ENCODE results near the gene NMD3. TPM values are rescaled to one million over a fixed set of nuclear protein-coding genes. Genes with fewer than 3 reads are reported as not detected.

Gene NMD3
- total RNA-seq, 1 donor from 2014 or later: 41.4 TPM

DNA sequence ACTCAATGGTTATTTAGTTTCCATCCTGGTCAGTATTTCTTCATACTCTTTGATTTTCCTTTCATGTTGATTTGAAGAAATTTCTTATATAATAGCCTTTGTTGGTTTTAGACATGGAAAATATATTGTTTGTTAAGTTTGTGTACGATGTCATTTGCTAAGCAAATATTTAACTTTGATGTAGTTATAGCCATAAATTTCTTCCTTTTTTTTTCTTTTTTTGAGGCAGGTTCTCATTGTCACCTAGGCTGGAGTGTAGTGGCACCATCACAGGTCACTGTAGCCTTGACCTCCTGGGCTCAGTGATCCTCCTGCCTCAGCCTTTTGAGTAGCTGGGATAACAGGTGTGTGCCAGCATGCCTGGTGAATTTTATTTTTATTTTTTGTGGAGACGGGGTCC is 51.4 kb downstream of the NMD3 start:
- no peaks in the 10 kb centered on the region for H3K27me3 ChIP-seq

DNA sequence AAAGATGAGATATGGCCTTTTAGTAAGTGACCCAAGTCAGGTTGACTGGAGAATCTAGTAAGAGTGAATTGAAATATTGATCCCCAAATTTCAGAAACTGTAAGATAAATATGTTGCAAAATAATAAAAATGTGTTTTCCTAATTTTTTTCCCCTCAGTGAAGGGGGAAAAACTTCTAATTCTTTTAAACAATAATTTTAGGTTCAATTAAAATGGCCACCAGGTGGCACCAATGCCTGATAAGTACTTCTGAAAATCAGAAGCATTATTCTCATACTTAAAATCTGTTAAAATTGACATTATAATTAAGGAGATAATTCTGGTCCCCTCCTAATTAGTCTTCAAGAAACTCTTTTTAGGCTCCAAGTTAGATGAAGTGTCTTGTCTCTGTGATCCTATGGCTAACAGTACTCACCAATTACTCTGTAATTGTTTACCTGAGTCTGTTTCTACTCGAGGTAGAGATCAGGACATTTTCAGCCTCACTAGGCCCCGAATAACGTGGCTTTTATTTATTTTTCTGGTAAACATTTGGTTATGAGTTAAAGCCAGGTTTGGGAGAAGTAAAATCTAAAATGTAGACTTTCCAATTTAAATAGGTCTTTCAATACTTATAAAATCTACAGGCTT is 52.6 kb downstream of the NMD3 start:
- Histone ChIP-seq H2AFZ (replicated peaks) (no peak overlapping the region), H3K4me2 (no peak overlapping the region), H3K79me2 (ENCODE audit: low read depth) (no peaks in the 10 kb centered on the region), H3K9ac (no peak overlapping the region), H3K27ac (no peak overlapping the region), H3K4me1 (no peaks in the 10 kb centered on the region), H3F3A (ENCODE audit: low read depth) (no peaks in the 10 kb centered on the region), H3K9me3 (ENCODE audit: low read depth) (no peaks in the 10 kb centered on the region), H3K4me3 (no peak overlapping the region), H3K36me3 (no peaks in the 10 kb centered on the region), H3K27me3 (no peaks in the 10 kb centered on the region), H4K20me1 (ENCODE audit: low read depth) (no peaks in the 10 kb centered on the region)
- Mint-ChIP-seq H3K36me3 (peaks cover 10% of the 10 kb centered on the region), H3K9me3 (peaks cover 16% of the 10 kb centered on the region), H3K27ac (no peak overlapping the region), H3K4me1 (no peaks in the 10 kb centered on the region), H3K27me3 (ENCODE audit: insufficient read depth, low read depth) (peaks cover 7% of the 10 kb centered on the region), H3K4me3 (no peak overlapping the region)
- peak; percentile 61 for DNase-seq (ENCODE audit: low spot score)
- TF ChIP-seq EZH2 (IDR thresholded peaks at IDR 0.05): no peak
- TF ChIP-seq, protein P1, sequence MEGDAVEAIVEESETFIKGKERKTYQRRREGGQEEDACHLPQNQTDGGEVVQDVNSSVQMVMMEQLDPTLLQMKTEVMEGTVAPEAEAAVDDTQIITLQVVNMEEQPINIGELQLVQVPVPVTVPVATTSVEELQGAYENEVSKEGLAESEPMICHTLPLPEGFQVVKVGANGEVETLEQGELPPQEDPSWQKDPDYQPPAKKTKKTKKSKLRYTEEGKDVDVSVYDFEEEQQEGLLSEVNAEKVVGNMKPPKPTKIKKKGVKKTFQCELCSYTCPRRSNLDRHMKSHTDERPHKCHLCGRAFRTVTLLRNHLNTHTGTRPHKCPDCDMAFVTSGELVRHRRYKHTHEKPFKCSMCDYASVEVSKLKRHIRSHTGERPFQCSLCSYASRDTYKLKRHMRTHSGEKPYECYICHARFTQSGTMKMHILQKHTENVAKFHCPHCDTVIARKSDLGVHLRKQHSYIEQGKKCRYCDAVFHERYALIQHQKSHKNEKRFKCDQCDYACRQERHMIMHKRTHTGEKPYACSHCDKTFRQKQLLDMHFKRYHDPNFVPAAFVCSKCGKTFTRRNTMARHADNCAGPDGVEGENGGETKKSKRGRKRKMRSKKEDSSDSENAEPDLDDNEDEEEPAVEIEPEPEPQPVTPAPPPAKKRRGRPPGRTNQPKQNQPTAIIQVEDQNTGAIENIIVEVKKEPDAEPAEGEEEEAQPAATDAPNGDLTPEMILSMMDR (IDR thresholded peaks at IDR 0.05): peak; percentile 82

More for the DNA sequence above, 51.4 kb downstream of the NMD3 start:
- Mint-ChIP-seq H3K27ac (no peak overlapping the region), H3K4me1 (no peaks in the 10 kb centered on the region), H3K27me3 (ENCODE audit: insufficient read depth, low read depth) (peaks cover 2% of the 10 kb centered on the region), H3K4me3 (no peak overlapping the region), H3K36me3 (peaks cover 10% of the 10 kb centered on the region), H3K9me3 (peaks cover 6% of the 10 kb centered on the region)
- no peaks in the 10 kb centered on the region for H3K36me3 ChIP-seq
- no peak for TF ChIP-seq EZH2phosphoT487 (IDR thresholded peaks at IDR 0.05)
- no peak for TF ChIP-seq EZH2 (IDR thresholded peaks at IDR 0.05)
- TF ChIP-seq, protein P1 (IDR thresholded peaks at IDR 0.05): no peak
- H3K4me1 ChIP-seq: no peaks in the 10 kb centered on the region
- DNase-seq (ENCODE audit: low spot score): no peak
- H3F3A ChIP-seq (ENCODE audit: low read depth): no peaks in the 10 kb centered on the region
- no peak overlapping the region for H3K9ac ChIP-seq
- H3K4me2 ChIP-seq: no peak overlapping the region
- no peaks in the 10 kb centered on the region for H3K79me2 ChIP-seq (ENCODE audit: low read depth)
- no peaks in the 10 kb centered on the region for H3K9me3 ChIP-seq (ENCODE audit: low read depth)
- no peaks in the 10 kb centered on the region for H4K20me1 ChIP-seq (ENCODE audit: low read depth)
- H3K4me3 ChIP-seq: no peak overlapping the region
- H2AFZ ChIP-seq (replicated peaks): no peak overlapping the region
- H3K27ac ChIP-seq: no peak overlapping the region

- H3K79me2 ChIP-seq (ENCODE audit: low read depth): no peaks in the 10 kb centered on the region
- no peaks in the 10 kb centered on the region for H4K20me1 ChIP-seq (ENCODE audit: low read depth)
- TF ChIP-seq, protein P1 (IDR thresholded peaks at IDR 0.05): peak; percentile 77
- TF ChIP-seq EZH2 (IDR thresholded peaks at IDR 0.05): no peak
- TF ChIP-seq EZH2phosphoT487 (IDR thresholded peaks at IDR 0.05): no peak
- no peak overlapping the region for H3K27ac ChIP-seq
- H3K9me3 ChIP-seq (ENCODE audit: low read depth): no peaks in the 10 kb centered on the region
- H3K4me3 ChIP-seq: no peak overlapping the region
- H2AFZ ChIP-seq (replicated peaks): no peak overlapping the region
- H3K27ac Mint-ChIP-seq: no peak overlapping the region
- H3K9me3 Mint-ChIP-seq: peaks cover 22% of the 10 kb centered on the region
- H3F3A ChIP-seq (ENCODE audit: low read depth): no peaks in the 10 kb centered on the region
- peak; percentile 46 for DNase-seq (ENCODE audit: low spot score)
- H3K36me3 ChIP-seq: no peaks in the 10 kb centered on the region
- no peak overlapping the region for H3K4me2 ChIP-seq
- peaks cover 5% of the 10 kb centered on the region for H3K27me3 Mint-ChIP-seq (ENCODE audit: insufficient read depth, low read depth)
- no peaks in the 10 kb centered on the region for H3K27me3 ChIP-seq
- H3K9ac ChIP-seq: no peak overlapping the region
- no peaks in the 10 kb centered on the region for H3K4me1 ChIP-seq
- no peak overlapping the region for H3K4me3 Mint-ChIP-seq
- peaks cover 10% of the 10 kb centered on the region for H3K36me3 Mint-ChIP-seq
- H3K4me1 Mint-ChIP-seq: no peaks in the 10 kb centered on the region
Observed at GRCh38 chr3:161274691-161275298, 53.7 kb downstream of the NMD3 start.

Data from neural progenitor cell (in vitro differentiated cells).